Peyer's patch (tissue), 4 donors: Measurements from ENCODE around the gene NACC2. TPM values are rescaled to one million over a fixed set of nuclear protein-coding genes. Genes with fewer than 3 reads are reported as not detected.
A peak's percentile ranks its signal among the peaks of the same experiment; 100 is the strongest.

Source experiments
- DNase-seq, 3 donors: peaks; one replicate each; pipeline ENCODE4 v3.0.0-alpha.2; 2017 to 2019
- H3K27ac ChIP-seq, 4 donors: fragments of 200-600 bp; sonication (generic); one replicate each; pipeline ENCODE4 v1.5.1; 2016 to 2019
- H3K27me3 ChIP-seq, 2 donors: fragments of 200-600 bp; sonication (generic); one replicate each; pipeline ENCODE4 v1.5.1; 2019
- H3K36me3 ChIP-seq, 3 donors: fragments of 200-600 bp; sonication (generic); one replicate each; pipeline ENCODE4 v1.5.1; 2016 to 2019
- H3K4me1 ChIP-seq, 4 donors: fragments of 200-600 bp; sonication (generic); one replicate each; pipeline ENCODE4 v1.5.1; 2016 to 2019
- H3K4me3 ChIP-seq, 4 donors: fragments of 200-600 bp; sonication (generic); 1 replicate in 3 of 4; 2 replicates in 1 of 4; pipeline ENCODE4 v1.5.1; 2016 to 2019; ENCODE audit warnings: mild to moderate bottlenecking in 1 of 4
- H3K9me3 ChIP-seq, 4 donors: fragments of 200-600 bp; sonication (generic); one replicate each; pipeline ENCODE4 v1.5.1; 2016 to 2019; ENCODE audit warnings: mild to moderate bottlenecking in 1 of 4
- POLR2A ChIP-seq, 2 donors: fragments of 450-650 bp; IDR thresholded peaks; one replicate each; pipeline ENCODE4 v1.5.1; 2017; ENCODE audit warnings: antibody characterized with exemption in 2 of 2, mild to moderate bottlenecking in 2 of 2, moderate library complexity in 2 of 2
- total RNA-seq, 4 donors: library from RNA; depleted of rRNA; stranded (reverse); fragments of >200 nt; gene quantifications; one replicate each; pipeline ENCODE4 v1.1.0, GENCODE V29; 2016
- TF ChIP-seq, protein P1 (sequence below), 6 experiments: fragments of 450-650 bp in 4 of 6; fragments of 200-600 bp in 2 of 6; sonication (generic) in 1 of 6; IDR thresholded peaks; one replicate each; pipeline ENCODE4 v1.5.1; 2017 to 2019; ENCODE audit warnings: antibody characterized with exemption in 6 of 6, mild to moderate bottlenecking in 3 of 6, moderate library complexity in 1 of 6

The NACC2 gene
- total RNA-seq, 4 donors from 2014 or later, result 8.3 to 24.3 (median 23.1) TPM

DNA sequence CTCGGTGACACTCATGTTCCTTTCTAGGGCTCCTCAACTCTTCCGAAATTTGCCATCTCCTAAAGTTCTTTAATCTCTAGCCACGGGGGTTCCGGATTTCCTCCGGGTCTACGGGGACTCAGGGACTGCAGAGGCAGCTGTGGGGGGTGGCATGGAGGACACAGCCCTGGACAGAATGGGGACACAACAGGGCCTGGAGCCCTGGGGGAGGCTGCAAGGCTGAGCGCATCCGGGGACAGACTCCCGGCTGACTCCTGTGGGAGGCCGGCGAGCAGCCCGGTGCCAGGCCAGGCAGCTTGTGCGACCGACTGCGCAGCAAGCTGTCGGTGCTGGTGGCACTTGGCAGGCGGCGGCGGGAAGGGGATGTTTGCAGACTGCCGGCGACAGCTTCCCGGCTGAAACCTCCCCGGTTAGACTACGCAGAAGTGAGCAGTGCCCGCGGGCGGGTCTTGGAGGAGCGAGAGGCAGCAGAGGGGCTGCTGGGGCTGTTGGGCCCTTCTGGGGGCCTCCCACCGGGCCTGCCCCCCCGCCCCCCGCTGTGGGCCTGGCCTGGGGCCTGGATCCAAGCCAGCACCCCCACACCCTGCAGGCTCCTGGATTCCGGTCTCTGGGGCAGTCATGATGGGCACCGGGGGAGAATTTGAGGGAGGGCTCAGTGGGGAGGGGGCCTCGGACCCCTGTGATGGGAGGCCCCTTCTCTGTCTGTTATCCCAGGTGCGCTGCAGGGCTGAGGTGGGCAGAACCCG lies 105.2 kb downstream of the NACC2 start:
- H3K9me3 ChIP-seq, result no peaks in the 10 kb centered on the region
- H3K4me1 ChIP-seq, result peaks cover 4 to 39% (median 14%) of the 10 kb centered on the region in 4 donors
- H3K27ac ChIP-seq, result peak overlapping the region in 1 of 4 donors; percentile 5
- no peak for DNase-seq
- no peaks in the 10 kb centered on the region for H3K27me3 ChIP-seq
- peak overlapping the region in 1 of 4 donors; percentile 16 for H3K4me3 ChIP-seq
- no peaks in the 10 kb centered on the region for H3K36me3 ChIP-seq
- TF ChIP-seq, protein P1, sequence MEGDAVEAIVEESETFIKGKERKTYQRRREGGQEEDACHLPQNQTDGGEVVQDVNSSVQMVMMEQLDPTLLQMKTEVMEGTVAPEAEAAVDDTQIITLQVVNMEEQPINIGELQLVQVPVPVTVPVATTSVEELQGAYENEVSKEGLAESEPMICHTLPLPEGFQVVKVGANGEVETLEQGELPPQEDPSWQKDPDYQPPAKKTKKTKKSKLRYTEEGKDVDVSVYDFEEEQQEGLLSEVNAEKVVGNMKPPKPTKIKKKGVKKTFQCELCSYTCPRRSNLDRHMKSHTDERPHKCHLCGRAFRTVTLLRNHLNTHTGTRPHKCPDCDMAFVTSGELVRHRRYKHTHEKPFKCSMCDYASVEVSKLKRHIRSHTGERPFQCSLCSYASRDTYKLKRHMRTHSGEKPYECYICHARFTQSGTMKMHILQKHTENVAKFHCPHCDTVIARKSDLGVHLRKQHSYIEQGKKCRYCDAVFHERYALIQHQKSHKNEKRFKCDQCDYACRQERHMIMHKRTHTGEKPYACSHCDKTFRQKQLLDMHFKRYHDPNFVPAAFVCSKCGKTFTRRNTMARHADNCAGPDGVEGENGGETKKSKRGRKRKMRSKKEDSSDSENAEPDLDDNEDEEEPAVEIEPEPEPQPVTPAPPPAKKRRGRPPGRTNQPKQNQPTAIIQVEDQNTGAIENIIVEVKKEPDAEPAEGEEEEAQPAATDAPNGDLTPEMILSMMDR (IDR thresholded peaks at IDR 0.05), result no peak
- TF ChIP-seq POLR2A (IDR thresholded peaks at IDR 0.05), result no peak

DNA sequence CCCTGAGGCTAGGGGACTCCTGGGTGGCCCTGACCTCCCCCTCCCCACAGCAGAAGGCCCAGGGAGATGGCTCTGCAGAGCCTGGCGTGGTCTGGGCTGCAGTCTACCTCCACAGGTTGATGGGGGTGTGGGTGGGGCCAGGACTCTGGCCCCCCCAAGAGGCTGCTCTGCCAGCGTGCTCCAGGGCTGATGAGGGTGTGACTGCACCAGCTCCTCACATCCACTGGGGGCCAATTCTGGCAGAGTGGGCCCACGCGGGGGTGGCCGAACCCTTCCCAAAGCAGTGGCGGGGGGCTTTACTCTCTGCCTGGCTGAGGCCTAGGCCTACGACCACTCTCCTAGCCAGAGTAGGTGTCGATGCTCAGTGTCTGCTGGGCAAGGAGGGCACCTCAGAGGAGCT lies 105.9 kb downstream of the NACC2 start:
- no peak for DNase-seq
- H3K4me1 ChIP-seq, result peaks cover 4 to 39% (median 14%) of the 10 kb centered on the region in 4 donors
- H3K27ac ChIP-seq, result no peak overlapping the region
- no peaks in the 10 kb centered on the region for H3K27me3 ChIP-seq
- TF ChIP-seq, protein P1 (IDR thresholded peaks at IDR 0.05), result no peak
- TF ChIP-seq POLR2A (IDR thresholded peaks at IDR 0.05), result no peak
- no peak overlapping the region for H3K4me3 ChIP-seq
- H3K36me3 ChIP-seq, result no peaks in the 10 kb centered on the region
- no peaks in the 10 kb centered on the region for H3K9me3 ChIP-seq

DNA sequence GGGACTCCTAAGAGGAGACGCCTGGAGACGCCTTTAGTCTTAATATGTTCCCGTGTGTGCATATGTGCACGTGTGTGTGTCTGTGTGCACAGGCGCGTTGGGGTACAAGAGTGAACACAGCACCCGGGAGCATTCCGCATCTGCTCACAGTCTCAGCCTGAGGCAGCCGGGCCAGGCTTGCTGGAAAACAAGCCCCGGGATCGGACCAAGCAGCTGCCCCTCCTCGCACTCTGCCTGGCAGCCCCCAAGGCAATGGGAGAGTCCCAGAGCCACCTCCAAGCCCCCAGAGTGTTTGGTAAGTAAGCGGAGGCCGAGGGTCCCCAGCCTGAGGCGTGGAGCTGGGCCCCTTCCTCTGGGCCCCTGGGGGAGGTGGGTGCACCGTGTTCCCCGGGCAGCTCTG lies 106.6 kb downstream of the NACC2 start:
- TF ChIP-seq, protein P1 (IDR thresholded peaks at IDR 0.05), result no peak
- no peak for TF ChIP-seq POLR2A (IDR thresholded peaks at IDR 0.05)
- H3K36me3 ChIP-seq, result no peaks in the 10 kb centered on the region
- peaks cover 4 to 35% (median 14%) of the 10 kb centered on the region in 4 donors for H3K4me1 ChIP-seq
- H3K4me3 ChIP-seq, result no peak overlapping the region
- H3K9me3 ChIP-seq, result no peaks in the 10 kb centered on the region
- H3K27ac ChIP-seq, result no peak overlapping the region
- no peak for DNase-seq
- no peaks in the 10 kb centered on the region for H3K27me3 ChIP-seq

DNA sequence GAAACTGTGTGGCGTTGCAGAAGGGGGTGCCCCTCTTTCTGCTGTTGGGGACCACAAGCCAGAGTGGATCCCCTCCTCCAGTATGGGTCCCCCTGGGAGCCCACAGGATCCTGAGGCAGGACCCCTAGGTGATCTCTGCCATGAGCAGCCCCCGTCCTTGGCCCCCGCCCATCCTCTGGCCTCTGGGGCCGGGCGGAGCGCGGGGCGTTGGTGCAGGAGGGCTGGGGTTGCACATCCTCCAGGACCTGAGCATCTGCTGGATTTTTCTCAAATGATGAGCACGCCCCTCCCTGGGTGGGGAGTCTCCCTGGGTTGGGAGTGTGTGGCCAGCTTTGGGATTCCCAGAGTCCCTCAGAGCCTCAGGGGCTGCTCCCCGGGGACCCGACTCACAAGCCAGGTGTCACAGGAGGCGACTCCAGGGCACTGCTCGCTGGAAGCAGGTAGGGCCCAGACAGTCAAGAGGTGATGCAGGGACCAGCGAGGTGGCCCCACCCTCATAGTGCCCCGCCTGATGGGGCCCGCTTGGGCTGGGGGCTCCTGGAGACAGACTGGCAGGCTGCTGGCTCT lies 107.2 kb downstream of the NACC2 start:
- Histone ChIP-seq H3K4me1 (peaks cover 1 to 29% (median 13%) of the 10 kb centered on the region in 4 donors), H3K27me3 (no peaks in the 10 kb centered on the region), H3K9me3 (no peaks in the 10 kb centered on the region), H3K4me3 (no peak overlapping the region), H3K27ac (no peak overlapping the region), H3K36me3 (no peaks in the 10 kb centered on the region)
- no peak for DNase-seq
- no peak for TF ChIP-seq POLR2A (IDR thresholded peaks at IDR 0.05)
- TF ChIP-seq, protein P1 (IDR thresholded peaks at IDR 0.05), result no peak

DNA sequence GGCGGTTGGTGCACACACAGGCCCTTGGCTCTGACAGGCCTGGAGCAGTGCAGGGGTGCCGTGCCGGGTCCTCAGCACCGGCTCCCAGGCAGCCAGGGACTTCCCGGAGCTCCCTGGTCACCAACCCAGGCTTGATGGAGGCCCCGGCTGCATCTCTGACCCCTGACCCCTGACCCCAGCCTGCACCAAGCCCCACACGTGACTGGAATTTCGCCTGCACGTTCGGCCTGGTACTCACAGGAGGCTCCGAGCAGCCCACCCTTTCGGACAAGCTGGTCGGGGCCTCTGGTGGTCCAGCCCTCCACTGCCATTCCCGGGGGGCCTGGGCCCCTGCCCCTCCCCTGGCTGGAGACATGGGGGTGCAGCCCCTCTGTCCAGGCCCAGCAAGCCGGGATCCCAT lies 108.5 kb downstream of the NACC2 start:
- TF ChIP-seq, protein P1 (IDR thresholded peaks at IDR 0.05), result no peak
- no peak for TF ChIP-seq POLR2A (IDR thresholded peaks at IDR 0.05)
- peaks cover 0 to 18% (median 5%) of the 10 kb centered on the region in 4 donors for H3K4me1 ChIP-seq
- no peaks in the 10 kb centered on the region for H3K9me3 ChIP-seq
- H3K4me3 ChIP-seq, result no peak overlapping the region
- no peak for DNase-seq
- no peaks in the 10 kb centered on the region for H3K36me3 ChIP-seq
- H3K27me3 ChIP-seq, result no peaks in the 10 kb centered on the region
- no peak overlapping the region for H3K27ac ChIP-seq
